ENCODE results near the gene ACSS3.

ACSS3 gene

DNA sequence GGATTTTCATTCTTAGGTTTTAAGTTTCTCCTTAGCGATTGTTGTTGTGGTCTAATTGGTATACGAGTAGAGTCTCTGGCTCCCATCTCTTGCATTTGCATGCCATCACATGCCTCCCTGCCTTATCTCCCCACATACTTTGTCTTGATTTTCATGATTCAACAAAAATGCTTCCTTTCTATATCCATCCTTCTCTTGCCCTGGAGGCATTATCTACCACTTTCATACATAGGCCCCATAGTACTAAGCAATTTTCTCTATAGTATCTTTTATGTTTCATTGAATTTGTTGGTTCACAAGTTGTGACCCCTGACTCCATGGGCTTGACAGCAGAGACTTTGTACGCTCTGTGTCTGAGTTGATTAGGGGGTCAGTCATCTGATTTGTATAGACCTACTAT, 226.1 kb downstream of the ACSS3 start:
- H3K27ac ChIP-seq (ENCODE audit: insufficient read depth, low read length, poor library complexity, severe bottlenecking) = no peak overlapping the region
- H3K4me3 ChIP-seq (ENCODE audit: insufficient read depth, low read depth, low read length, poor library complexity, severe bottlenecking) = no peak overlapping the region
- no peaks in the 10 kb centered on the region for H3K4me1 ChIP-seq (ENCODE audit: control insufficient read depth, insufficient read depth, low read length, poor library complexity, severe bottlenecking)
- no peak for DNase-seq
- H3K27me3 ChIP-seq (replicated peaks; ENCODE audit: control insufficient read depth, insufficient read depth, low read length, poor library complexity, severe bottlenecking) = no peaks in the 10 kb centered on the region
- H3K9me3 ChIP-seq (ENCODE audit: control insufficient read depth, low read length) = no peaks in the 10 kb centered on the region
- no peaks in the 10 kb centered on the region for H3K36me3 ChIP-seq (ENCODE audit: control insufficient read depth, insufficient read depth, low read length)

Measured in effector memory CD4-positive, alpha-beta T cell (primary cell).